Suprapubic skin (tissue), 3 donors: ENCODE measurements around the gene CHRNA9.

Source experiments
- CTCF ChIP-seq, 2 donors: fragments of 200-600 bp in 1 of 2; fragments of 450-650 bp in 1 of 2; sonication (generic) in 1 of 2; IDR thresholded peaks; one replicate each; pipeline ENCODE4 v1.5.1; 2016 to 2019; ENCODE audit warnings: antibody characterized with exemption in 2 of 2, mild to moderate bottlenecking in 1 of 2, moderate library complexity in 1 of 2
- EP300 ChIP-seq: sonication (generic); formaldehyde crosslinking; IDR thresholded peaks from one replicate; pipeline ENCODE4 v1.6.1; 2017; ENCODE audit warnings: antibody characterized with exemption
- POLR2A ChIP-seq, 2 donors: fragments of 450-650 bp; IDR thresholded peaks; one replicate each; pipeline ENCODE4 v1.6.1; 2017; ENCODE audit warnings: antibody characterized with exemption in 2 of 2, mild to moderate bottlenecking in 2 of 2, moderate library complexity in 2 of 2

GRCh38 chr4:40395908-40396793 is 61.0 kb downstream of the CHRNA9 start:
- TF ChIP-seq EP300 (no peak), CTCF (IDR thresholded peaks at IDR 0.05) (no peak), POLR2A (IDR thresholded peaks at IDR 0.05) (no peak)
